ENCODE data around the gene IP6K3. TPM values are rescaled to one million over a fixed set of nuclear protein-coding genes. Genes with fewer than 3 reads are reported as not detected.

IP6K3 gene
- polyA plus RNA-seq, 3 donors, result not detected

- Histone ChIP-seq H3K4me2 (replicated peaks; ENCODE audit: extremely low read depth, low read length, poor library complexity, severe bottlenecking) (no peak overlapping the region), H3K27ac (ENCODE audit: low read depth in 1 of 2, low read length in 2 of 2) (no peak overlapping the region), H3K4me3 (replicated peaks in 1 of 3; ENCODE audit: low read depth in 2 of 3, low read length in 3 of 3) (no peak overlapping the region), H4K20me1 (ENCODE audit: insufficient read depth, low read length) (no peaks in the 10 kb centered on the region), H2AFZ (ENCODE audit: insufficient read depth, low read depth, low read length, poor library complexity, severe bottlenecking) (no peak overlapping the region), H3K79me2 (ENCODE audit: insufficient read depth, low read length) (peaks cover 12% of the 10 kb centered on the region), H3K9ac (ENCODE audit: insufficient read depth, low read length, poor library complexity, severe bottlenecking) (no peak overlapping the region), H3K9me3 (replicated peaks in 1 of 2; ENCODE audit: control insufficient read depth in 1 of 2, insufficient read depth in 1 of 2, low read length in 2 of 2) (no peaks in the 10 kb centered on the region), H3K4me1 (ENCODE audit: control insufficient read depth in 1 of 2, insufficient read depth in 2 of 2, low read length in 2 of 2) (peaks cover 4 to 10% of the 10 kb centered on the region in 2 donors), H3K36me3 (replicated peaks in 1 of 2; ENCODE audit: control insufficient read depth in 1 of 2, insufficient read depth in 2 of 2, low read length in 2 of 2) (no peaks in the 10 kb centered on the region), H3K27me3 (ENCODE audit: control insufficient read depth in 2 of 2, insufficient read depth in 2 of 2, low read length in 2 of 2) (peaks cover 0 to 21% of the 10 kb centered on the region in 2 donors)
- peaks cover 0 to under 1% (median 0%) of the 10 kb centered on the region in 7 donors for H3K9me3 Mint-ChIP-seq
- H3K4me3 Mint-ChIP-seq, result no peak overlapping the region
- H3K27me3 Mint-ChIP-seq (ENCODE audit: low read depth in 3 of 3), result peaks cover 15 to 24% (median 24%) of the 10 kb centered on the region in 3 donors
- intact Hi-C loops (cut with micrococcal nuclease), result no loop called here
- no peak for TF ChIP-seq CTCF (IDR thresholded peaks at IDR 0.05)
- no peak overlapping the region for H3K27ac Mint-ChIP-seq
- WGBS (ENCODE audit: insufficient coverage), result 86% methylated on average over 7 of the region's 10 CpGs
- no peak for DNase-seq
- H3K4me1 Mint-ChIP-seq, result peaks cover 6% of the 10 kb centered on the region
- no peaks in the 10 kb centered on the region for H3K36me3 Mint-ChIP-seq
Observed at GRCh38 chr6:33792981-33793380, 46.3 kb upstream of the IP6K3 start.

- Histone ChIP-seq H3K9me3 (replicated peaks in 1 of 2; ENCODE audit: control insufficient read depth in 1 of 2, insufficient read depth in 1 of 2, low read length in 2 of 2) (no peaks in the 10 kb centered on the region), H3K27ac (ENCODE audit: low read depth in 1 of 2, low read length in 2 of 2) (no peak overlapping the region), H3K36me3 (replicated peaks in 1 of 2; ENCODE audit: control insufficient read depth in 1 of 2, insufficient read depth in 2 of 2, low read length in 2 of 2) (peaks cover 0 to 3% of the 10 kb centered on the region in 2 donors), H2AFZ (ENCODE audit: insufficient read depth, low read depth, low read length, poor library complexity, severe bottlenecking) (no peak overlapping the region), H4K20me1 (ENCODE audit: insufficient read depth, low read length) (peaks cover 13% of the 10 kb centered on the region), H3K4me1 (ENCODE audit: control insufficient read depth in 1 of 2, insufficient read depth in 2 of 2, low read length in 2 of 2) (peaks cover 18 to 23% of the 10 kb centered on the region in 2 donors), H3K9ac (ENCODE audit: insufficient read depth, low read length, poor library complexity, severe bottlenecking) (no peak overlapping the region), H3K79me2 (ENCODE audit: insufficient read depth, low read length) (peaks cover 24% of the 10 kb centered on the region), H3K4me2 (replicated peaks; ENCODE audit: extremely low read depth, low read length, poor library complexity, severe bottlenecking) (no peak overlapping the region), H3K4me3 (replicated peaks in 1 of 3; ENCODE audit: low read depth in 2 of 3, low read length in 3 of 3) (no peak overlapping the region), H3K27me3 (ENCODE audit: control insufficient read depth in 2 of 2, insufficient read depth in 2 of 2, low read length in 2 of 2) (peaks cover 0 to 21% of the 10 kb centered on the region in 2 donors)
- intact Hi-C loops (cut with micrococcal nuclease), result no loop called here
- Mint-ChIP-seq H3K27me3 (ENCODE audit: low read depth in 3 of 3) (peaks cover 9 to 17% (median 16%) of the 10 kb centered on the region in 3 donors), H3K36me3 (peaks cover 1 to 3% of the 10 kb centered on the region in 2 donors), H3K4me3 (peak overlapping the region in 1 of 2 donors; percentile 3), H3K4me1 (peaks cover 20% of the 10 kb centered on the region), H3K9me3 (peaks cover 0 to 1% (median 0%) of the 10 kb centered on the region in 7 donors), H3K27ac (no peak overlapping the region)
- DNase-seq, result no peak
- WGBS (ENCODE audit: insufficient coverage), result 90% methylated on average over 5 of the region's 7 CpGs
- no peak for TF ChIP-seq CTCF (IDR thresholded peaks at IDR 0.05)
Observed at GRCh38 chr6:33791620-33792019, 44.9 kb upstream of the IP6K3 start.

All from CD14-positive monocyte (primary cell).